Loucy (cell line): ENCODE data around the gene RELL2.

ENCODE experiments used
- H2AFZ ChIP-seq: fragments of 200-600 bp; sonication (generic); 2 replicates; pipeline ENCODE4 v1.6.0; 2016; ENCODE audit warnings: antibody characterized with exemption, mild to moderate bottlenecking, low read length, moderate library complexity
- H3F3A ChIP-seq: fragments of 200-600 bp; 2 replicates; pipeline ENCODE4 v1.6.0; 2016; ENCODE audit warnings: antibody characterized with exemption, low read depth, mild to moderate bottlenecking
- H3K27me3 ChIP-seq: fragments of 200-600 bp; sonication (generic); 2 replicates; pipeline ENCODE4 v1.6.1; 2014; ENCODE audit warnings: low read length, mild to moderate bottlenecking; ENCODE audit not compliant: insufficient read depth, poor library complexity, severe bottlenecking
- H3K36me3 ChIP-seq: fragments of 200-600 bp; sonication (generic); 2 replicates; pipeline ENCODE4 v1.6.1; 2016; ENCODE audit warnings: low read length; ENCODE audit not compliant: insufficient read depth
- H3K4me1 ChIP-seq: fragments of 200-600 bp; sonication (generic); 2 replicates; pipeline ENCODE4 v1.5.1; 2014; ENCODE audit warnings: low read length, mild to moderate bottlenecking; ENCODE audit not compliant: insufficient read depth, poor library complexity, severe bottlenecking
- H3K4me2 ChIP-seq: fragments of 200-600 bp; sonication (generic); 2 replicates; pipeline ENCODE4 v1.6.0; 2014; ENCODE audit warnings: antibody characterized with exemption, low read length, low read depth, mild to moderate bottlenecking; ENCODE audit not compliant: poor library complexity, severe bottlenecking
- H3K4me3 ChIP-seq: fragments of 200-600 bp; sonication (generic); 2 replicates; pipeline ENCODE4 v1.5.1; 2014; ENCODE audit warnings: low read length, mild to moderate bottlenecking, mixed read lengths; ENCODE audit not compliant: poor library complexity, severe bottlenecking
- H3K79me2 ChIP-seq: fragments of 200-600 bp; sonication (generic); 2 replicates; pipeline ENCODE4 v1.6.1; 2014; ENCODE audit warnings: low read length; ENCODE audit not compliant: insufficient read depth
- H3K9ac ChIP-seq: fragments of 200-600 bp; sonication (generic); 2 replicates; pipeline ENCODE4 v1.6.0; 2014; ENCODE audit warnings: mild to moderate bottlenecking, low read depth, low read length, moderate library complexity; ENCODE audit not compliant: poor library complexity, severe bottlenecking
- H3K9me2 ChIP-seq: fragments of 200-600 bp; sonication (generic); replicated peaks from 2 replicates; pipeline ENCODE4 v1.6.1; 2016; ENCODE audit warnings: low read depth, low read length, mixed read lengths
- H3K9me3 ChIP-seq: fragments of 200-600 bp; sonication (generic); 2 replicates; pipeline ENCODE4 v1.6.1; 2014; ENCODE audit warnings: mild to moderate bottlenecking, antibody characterized with exemption, low read length, low read depth; ENCODE audit not compliant: insufficient read depth
- H4K20me1 ChIP-seq: fragments of 200-600 bp; sonication (generic); 2 replicates; pipeline ENCODE4 v1.6.0; 2014; ENCODE audit warnings: antibody characterized with exemption, low read length, mild to moderate bottlenecking; ENCODE audit not compliant: insufficient read depth, poor library complexity, severe bottlenecking
- EZH2phosphoT487 ChIP-seq: fragments of 200-600 bp; IDR thresholded peaks from 2 replicates; pipeline ENCODE4 v1.6.1; 2018; ENCODE audit warnings: antibody characterized with exemption, mild to moderate bottlenecking, moderate library complexity, borderline replicate concordance
- TF ChIP-seq, protein P1 (sequence below): fragments of 200-600 bp; sonication (generic); conservative IDR thresholded peaks from 2 replicates; pipeline ENCODE4 v1.5.1; 2014; ENCODE audit warnings: mild to moderate bottlenecking, antibody characterized with exemption, low read length

The RELL2 gene

DNA sequence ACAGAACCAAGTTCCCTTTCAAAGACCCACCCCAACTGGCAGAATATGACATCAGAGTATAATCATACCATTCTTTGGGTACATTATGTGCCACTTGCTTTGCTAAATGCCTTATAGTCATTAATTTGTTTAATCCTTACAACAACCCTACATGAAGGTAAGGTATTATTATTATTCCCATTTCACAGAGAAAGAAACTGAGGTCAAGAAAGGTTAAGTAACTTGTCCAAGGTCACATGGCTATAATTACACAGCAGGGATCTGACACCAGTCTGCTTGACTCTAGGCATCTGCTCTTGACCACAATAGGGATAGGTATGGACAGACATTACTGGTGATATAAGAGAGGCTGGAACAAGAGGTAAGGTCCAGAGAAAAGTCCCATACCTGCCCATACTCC lies 13.2 kb downstream of the RELL2 start:
- Histone ChIP-seq H2AFZ (no peak overlapping the region), H3K4me3 (no peak overlapping the region), H3K36me3 (no peaks in the 10 kb centered on the region), H3K27me3 (no peaks in the 10 kb centered on the region), H3K4me1 (peaks cover 3% of the 10 kb centered on the region), H3K9me2 (no peaks in the 10 kb centered on the region), H3K9ac (no peak overlapping the region), H3K4me2 (peak overlapping the region; percentile 82), H3K9me3 (no peaks in the 10 kb centered on the region), H4K20me1 (no peaks in the 10 kb centered on the region), H3F3A (no peaks in the 10 kb centered on the region), H3K79me2 (no peaks in the 10 kb centered on the region)
- TF ChIP-seq, protein P1, sequence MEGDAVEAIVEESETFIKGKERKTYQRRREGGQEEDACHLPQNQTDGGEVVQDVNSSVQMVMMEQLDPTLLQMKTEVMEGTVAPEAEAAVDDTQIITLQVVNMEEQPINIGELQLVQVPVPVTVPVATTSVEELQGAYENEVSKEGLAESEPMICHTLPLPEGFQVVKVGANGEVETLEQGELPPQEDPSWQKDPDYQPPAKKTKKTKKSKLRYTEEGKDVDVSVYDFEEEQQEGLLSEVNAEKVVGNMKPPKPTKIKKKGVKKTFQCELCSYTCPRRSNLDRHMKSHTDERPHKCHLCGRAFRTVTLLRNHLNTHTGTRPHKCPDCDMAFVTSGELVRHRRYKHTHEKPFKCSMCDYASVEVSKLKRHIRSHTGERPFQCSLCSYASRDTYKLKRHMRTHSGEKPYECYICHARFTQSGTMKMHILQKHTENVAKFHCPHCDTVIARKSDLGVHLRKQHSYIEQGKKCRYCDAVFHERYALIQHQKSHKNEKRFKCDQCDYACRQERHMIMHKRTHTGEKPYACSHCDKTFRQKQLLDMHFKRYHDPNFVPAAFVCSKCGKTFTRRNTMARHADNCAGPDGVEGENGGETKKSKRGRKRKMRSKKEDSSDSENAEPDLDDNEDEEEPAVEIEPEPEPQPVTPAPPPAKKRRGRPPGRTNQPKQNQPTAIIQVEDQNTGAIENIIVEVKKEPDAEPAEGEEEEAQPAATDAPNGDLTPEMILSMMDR = no peak
- no peak for TF ChIP-seq EZH2phosphoT487

DNA sequence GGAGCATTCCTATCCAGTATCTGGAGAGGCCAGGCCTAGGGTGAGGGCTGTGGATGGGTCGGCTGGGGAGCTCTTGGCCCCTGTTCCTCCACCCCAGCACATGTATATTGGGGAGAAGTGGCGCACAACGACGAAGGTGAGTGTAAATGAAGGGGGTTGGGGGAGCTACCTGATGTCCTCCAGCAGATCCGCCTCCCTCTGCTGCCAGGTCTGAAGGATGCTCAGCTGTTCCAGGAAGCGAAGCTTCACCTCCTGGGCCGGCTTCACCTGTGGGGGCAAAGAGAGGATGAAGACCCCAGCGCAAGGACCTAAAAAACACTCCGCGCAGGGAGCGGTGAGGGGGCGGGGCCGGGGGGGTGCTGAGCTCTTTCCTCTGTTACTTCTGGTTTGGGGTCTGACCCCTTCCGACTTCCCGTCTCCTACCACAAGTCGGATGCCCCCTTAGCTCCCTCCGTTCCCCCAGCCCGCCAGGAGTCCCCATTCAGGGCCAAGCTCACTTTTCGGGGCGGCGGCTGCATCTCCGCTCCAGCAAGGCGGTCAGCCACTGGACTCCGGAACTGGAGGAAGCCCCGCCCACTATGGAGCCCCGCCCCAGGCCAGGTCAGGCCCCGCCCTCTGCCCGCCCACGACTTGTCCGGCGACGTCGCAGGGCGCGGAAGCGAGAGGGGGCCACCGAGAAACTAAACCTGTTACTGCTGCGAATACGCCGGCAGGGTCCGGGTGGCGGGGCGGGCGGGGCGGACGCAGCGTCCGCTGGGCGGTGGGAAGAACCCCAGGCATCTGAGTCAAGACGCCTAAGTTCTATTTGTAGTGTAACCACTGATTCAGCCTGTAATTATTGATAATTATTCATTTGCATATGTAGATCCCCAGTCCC lies 14.3 kb downstream of the RELL2 start, which contains the start of gene FCHSD1:
Gene FCHSD1 (minus strand): TSS at position 568 of the 877 bp plus-strand sequence. CDS start 50 bp downstream, at position 518.
- Histone ChIP-seq H3F3A (no peaks in the 10 kb centered on the region), H3K4me1 (peaks cover 3% of the 10 kb centered on the region), H3K4me3 (peak within 1 kb of the TSS; percentile 74), H2AFZ (peak within 1 kb of the TSS; percentile 82), H3K27me3 (no peaks in the 10 kb centered on the region), H3K79me2 (no peaks in the 10 kb centered on the region), H3K9me2 (no peaks in the 10 kb centered on the region), H4K20me1 (no peaks in the 10 kb centered on the region), H3K9me3 (no peaks in the 10 kb centered on the region), H3K4me2 (peak within 1 kb of the TSS; percentile 82), H3K9ac (peak within 1 kb of the TSS; percentile 68), H3K36me3 (no peaks in the 10 kb centered on the region)
- TF ChIP-seq EZH2phosphoT487 = no peak
- TF ChIP-seq, protein P1 = no peak

DNA sequence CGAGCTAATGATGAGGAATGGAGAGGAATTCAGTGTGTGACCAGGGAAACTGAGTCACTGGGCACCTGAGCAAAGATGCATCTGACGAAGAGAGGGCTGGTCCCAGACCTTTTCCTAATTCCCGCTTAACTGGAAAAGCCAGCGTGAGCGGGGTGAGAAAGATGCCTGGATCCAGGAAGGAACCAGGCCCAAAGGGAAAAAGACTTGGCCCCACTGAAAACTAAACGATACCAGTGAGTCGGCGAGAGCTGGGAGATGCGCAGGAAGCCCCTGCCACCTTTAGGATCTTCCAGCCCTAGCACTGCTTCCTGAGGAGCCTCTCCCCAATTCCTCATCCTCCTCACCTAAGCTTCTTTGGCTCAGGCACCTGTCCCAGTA lies 14.9 kb downstream of the RELL2 start:
- peak overlapping the region; percentile 68 for H3K9ac ChIP-seq
- H3K27me3 ChIP-seq = no peaks in the 10 kb centered on the region
- no peaks in the 10 kb centered on the region for H3K9me2 ChIP-seq
- H3K9me3 ChIP-seq = no peaks in the 10 kb centered on the region
- peak overlapping the region; percentile 82 for H3K4me2 ChIP-seq
- peaks cover 3% of the 10 kb centered on the region for H3K4me1 ChIP-seq
- TF ChIP-seq, protein P1 = no peak
- no peak for TF ChIP-seq EZH2phosphoT487
- H2AFZ ChIP-seq = peak overlapping the region; percentile 82
- H3K79me2 ChIP-seq = no peaks in the 10 kb centered on the region
- H3K4me3 ChIP-seq = peak overlapping the region; percentile 74
- H3K36me3 ChIP-seq = no peaks in the 10 kb centered on the region
- H4K20me1 ChIP-seq = no peaks in the 10 kb centered on the region
- no peaks in the 10 kb centered on the region for H3F3A ChIP-seq
